ENCODE results near the gene DOHH. TPM values are rescaled to one million over a fixed set of nuclear protein-coding genes. Genes with fewer than 3 reads are reported as not detected.
"Not testable (repeated sequence)": the region's sequence is repeated elsewhere in the genome, so short reads cannot be mapped to it uniquely, and the experiment has no call there.

Gene DOHH
- total RNA-seq, 1 donor from 2014 or later: 5.5 TPM

GRCh38 chr19:3535235-3535535, 34.7 kb upstream of the DOHH start:
- ATAC-seq (no peak), DNase-seq (ENCODE audit: low spot score) (no peak)

GRCh38 chr19:3534375-3535234, 34.1 kb upstream of the DOHH start:
- DNase-seq (ENCODE audit: low spot score) (no peak), ATAC-seq (no peak)

- no peak for ATAC-seq
- no peak for DNase-seq (ENCODE audit: low spot score)
Measured at GRCh38 chr19:3533563-3534216, 33.2 kb upstream of the DOHH start.

- ATAC-seq: no peak
- no peak for DNase-seq (ENCODE audit: low spot score)
Measured at GRCh38 chr19:3533033-3533432, 32.6 kb upstream of the DOHH start.

GRCh38 chr19:3532154-3532786, 31.8 kb upstream of the DOHH start:
- DNase-seq (ENCODE audit: low spot score) (no peak), ATAC-seq (no peak)

GRCh38 chr19:3531716-3532115, 31.2 kb upstream of the DOHH start:
- no peak for ATAC-seq
- no peak for DNase-seq (ENCODE audit: low spot score)

- no peak for ATAC-seq
- no peak for DNase-seq (ENCODE audit: low spot score)
Measured at GRCh38 chr19:3530389-3530788, 29.9 kb upstream of the DOHH start.

GRCh38 chr19:3529299-3529698, 28.8 kb upstream of the DOHH start:
- ATAC-seq; DNase-seq (ENCODE audit: low spot score): not testable (repeated sequence)

- ATAC-seq: no peak
- no peak for DNase-seq (ENCODE audit: low spot score)
Measured at GRCh38 chr19:3528539-3529211, 28.2 kb upstream of the DOHH start.

GRCh38 chr19:3528080-3528479, 27.6 kb upstream of the DOHH start:
- DNase-seq (ENCODE audit: low spot score) (no peak), ATAC-seq (no peak)

- DNase-seq (ENCODE audit: low spot score) (no peak), ATAC-seq (no peak)
Measured at GRCh38 chr19:3527238-3527910, 26.9 kb upstream of the DOHH start.

GRCh38 chr19:3526507-3527237, 26.2 kb upstream of the DOHH start:
- no peak for DNase-seq (ENCODE audit: low spot score)
- no peak for ATAC-seq

GRCh38 chr19:3524904-3525451, 24.5 kb upstream of the DOHH start:
- DNase-seq (ENCODE audit: low spot score) (no peak), ATAC-seq (no peak)

- ATAC-seq: peak; percentile 64
- DNase-seq (ENCODE audit: low spot score): peak; percentile 71
Measured at GRCh38 chr19:3524078-3524842, 23.8 kb upstream of the DOHH start.

GRCh38 chr19:3523361-3524077, 23.0 kb upstream of the DOHH start:
- DNase-seq (ENCODE audit: low spot score) (no peak), ATAC-seq (no peak)

GRCh38 chr19:3522421-3523360, 22.2 kb upstream of the DOHH start:
- ATAC-seq: no peak

GRCh38 chr19:3521104-3521445, 20.6 kb upstream of the DOHH start:
- DNase-seq (ENCODE audit: low spot score): no peak
- no peak for ATAC-seq

More at GRCh38 chr19:3522421-3523360, 22.2 kb upstream of the DOHH start:
- DNase-seq (ENCODE audit: low spot score): no peak
